Loucy (cell line): ENCODE results near the gene OLFML1.

Source experiments
- EZH2phosphoT487 ChIP-seq: fragments of 200-600 bp; IDR thresholded peaks from 2 replicates; pipeline ENCODE4 v1.6.1; 2018; ENCODE audit warnings: antibody characterized with exemption, mild to moderate bottlenecking, moderate library complexity, borderline replicate concordance
- TF ChIP-seq, protein P1 (sequence below): fragments of 200-600 bp; sonication (generic); conservative IDR thresholded peaks from 2 replicates; pipeline ENCODE4 v1.5.1; 2014; ENCODE audit warnings: mild to moderate bottlenecking, antibody characterized with exemption, low read length

DNA sequence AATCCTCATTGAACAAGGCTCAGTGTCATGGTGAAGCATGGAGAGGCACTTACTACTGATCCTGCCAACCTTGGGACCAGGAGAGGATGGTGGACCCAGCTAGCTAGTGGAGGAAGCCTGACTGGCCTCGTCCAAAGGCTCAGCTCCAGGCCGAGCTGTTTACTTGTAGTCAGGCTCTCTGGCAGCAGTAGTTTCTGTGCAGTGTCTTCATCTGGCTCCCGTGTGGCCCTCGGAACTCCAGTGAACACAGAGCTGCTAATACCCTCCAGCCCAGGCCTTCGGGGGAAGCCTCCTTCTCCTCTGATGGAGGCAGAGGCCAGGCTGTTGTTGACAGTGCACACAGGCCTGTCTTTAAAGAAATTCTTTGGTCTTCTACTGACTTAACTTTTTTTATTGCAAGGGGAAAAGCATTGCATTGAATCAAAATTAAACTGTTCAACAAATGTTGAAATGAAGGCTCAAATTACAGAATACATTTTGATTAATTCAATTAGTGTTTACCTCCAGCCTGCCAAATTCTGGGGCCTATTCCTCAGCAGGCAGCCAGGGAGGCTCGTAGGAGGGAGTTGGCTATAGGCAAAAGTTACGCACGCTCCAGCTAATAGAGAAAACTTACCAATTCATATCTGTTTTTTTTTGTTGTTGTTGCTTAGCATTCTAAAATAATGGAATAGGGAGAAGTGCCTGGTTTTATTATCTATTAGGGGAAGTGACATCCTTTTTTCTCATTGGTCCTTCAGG lies 47.3 kb downstream of the OLFML1 start:
- TF ChIP-seq, protein P1, sequence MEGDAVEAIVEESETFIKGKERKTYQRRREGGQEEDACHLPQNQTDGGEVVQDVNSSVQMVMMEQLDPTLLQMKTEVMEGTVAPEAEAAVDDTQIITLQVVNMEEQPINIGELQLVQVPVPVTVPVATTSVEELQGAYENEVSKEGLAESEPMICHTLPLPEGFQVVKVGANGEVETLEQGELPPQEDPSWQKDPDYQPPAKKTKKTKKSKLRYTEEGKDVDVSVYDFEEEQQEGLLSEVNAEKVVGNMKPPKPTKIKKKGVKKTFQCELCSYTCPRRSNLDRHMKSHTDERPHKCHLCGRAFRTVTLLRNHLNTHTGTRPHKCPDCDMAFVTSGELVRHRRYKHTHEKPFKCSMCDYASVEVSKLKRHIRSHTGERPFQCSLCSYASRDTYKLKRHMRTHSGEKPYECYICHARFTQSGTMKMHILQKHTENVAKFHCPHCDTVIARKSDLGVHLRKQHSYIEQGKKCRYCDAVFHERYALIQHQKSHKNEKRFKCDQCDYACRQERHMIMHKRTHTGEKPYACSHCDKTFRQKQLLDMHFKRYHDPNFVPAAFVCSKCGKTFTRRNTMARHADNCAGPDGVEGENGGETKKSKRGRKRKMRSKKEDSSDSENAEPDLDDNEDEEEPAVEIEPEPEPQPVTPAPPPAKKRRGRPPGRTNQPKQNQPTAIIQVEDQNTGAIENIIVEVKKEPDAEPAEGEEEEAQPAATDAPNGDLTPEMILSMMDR: no peak
- no peak for TF ChIP-seq EZH2phosphoT487
